Retinal pigment epithelial cell (primary cell): ENCODE measurements around the gene BCL2L12.

ENCODE experiments used
- DNase-seq: peaks from one replicate; pipeline ENCODE4 v3.0.0-alpha.2; 2010; ENCODE audit warnings: low read depth
- H3K4me3 ChIP-seq: 2 replicates; pipeline ENCODE4 v1.5.1; 2011; ENCODE audit warnings: mild to moderate bottlenecking, low read length, control low read depth, moderate library complexity
- CTCF ChIP-seq: conservative IDR thresholded peaks from 2 replicates; pipeline ENCODE4 v1.5.1; 2011; ENCODE audit warnings: low read depth, low read length, control low read depth, inconsistent platforms

BCL2L12 gene

DNA sequence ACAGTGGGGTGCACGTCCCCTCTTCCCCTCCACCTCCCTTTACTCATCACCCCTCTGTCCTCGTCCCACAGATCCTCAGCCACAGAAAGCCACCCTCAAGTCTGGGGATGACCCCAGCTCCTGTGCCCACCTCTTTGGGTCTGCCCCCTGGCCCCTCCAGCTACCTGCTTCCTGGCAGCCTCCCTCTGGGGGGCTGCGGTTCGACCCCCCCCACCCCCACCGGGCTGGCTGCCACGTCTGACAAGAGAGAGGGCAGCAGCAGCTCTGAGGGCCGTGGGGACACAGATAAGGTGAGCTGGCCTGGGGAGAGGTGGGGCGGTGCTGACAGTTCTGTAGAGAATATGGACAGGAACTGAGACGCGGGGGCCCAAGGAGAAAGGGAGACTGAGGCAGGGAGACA, 11.2 kb upstream of the BCL2L12 start:
- TF ChIP-seq CTCF, result no peak
- no peak for DNase-seq
- H3K4me3 ChIP-seq, result no peak overlapping the region

DNA sequence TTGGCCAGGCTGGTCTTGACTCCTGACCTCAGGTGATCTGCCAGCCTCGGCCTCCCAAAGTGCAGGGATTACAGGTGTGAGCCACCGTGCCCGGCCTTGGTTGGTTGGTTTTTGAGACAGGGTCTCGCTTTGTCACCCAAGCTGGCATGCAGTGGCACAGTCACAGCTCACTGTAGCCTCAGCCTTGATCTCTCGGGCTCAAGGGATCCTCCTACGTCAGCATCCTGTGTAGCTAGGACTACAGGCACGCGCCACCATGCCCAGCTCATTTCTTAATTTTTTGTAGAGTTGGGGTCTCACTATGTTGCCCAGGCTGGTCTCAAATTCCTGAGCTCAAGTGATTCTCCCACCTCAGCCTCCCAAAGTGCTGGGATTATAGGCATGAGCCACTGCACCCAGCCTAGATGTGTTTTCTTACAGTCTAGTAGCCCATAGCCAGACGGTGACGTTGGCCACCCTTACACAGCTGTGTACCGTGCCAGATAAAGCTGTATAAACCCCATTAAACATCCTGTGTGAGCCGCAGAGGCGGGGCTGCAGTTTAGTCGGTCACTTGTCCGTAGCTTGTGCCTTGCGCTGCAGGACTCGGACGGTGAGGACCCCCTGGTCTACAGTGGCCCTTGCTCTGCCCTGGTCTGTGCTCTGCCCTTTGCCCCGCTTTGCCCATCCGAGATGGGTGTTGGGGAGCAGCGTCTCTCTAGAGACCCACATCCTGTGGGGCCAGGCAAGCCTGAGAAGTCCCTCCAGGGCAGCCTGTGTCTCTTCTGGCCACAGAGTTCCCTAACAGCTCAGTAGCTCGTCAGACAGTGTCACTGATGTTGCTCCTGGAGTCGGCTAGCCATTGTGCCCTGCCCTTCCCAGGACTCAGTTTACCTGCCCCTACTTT, 9.9 kb upstream of the BCL2L12 start:
- TF ChIP-seq CTCF, result no peak
- DNase-seq, result no peak
- no peak overlapping the region for H3K4me3 ChIP-seq

DNA sequence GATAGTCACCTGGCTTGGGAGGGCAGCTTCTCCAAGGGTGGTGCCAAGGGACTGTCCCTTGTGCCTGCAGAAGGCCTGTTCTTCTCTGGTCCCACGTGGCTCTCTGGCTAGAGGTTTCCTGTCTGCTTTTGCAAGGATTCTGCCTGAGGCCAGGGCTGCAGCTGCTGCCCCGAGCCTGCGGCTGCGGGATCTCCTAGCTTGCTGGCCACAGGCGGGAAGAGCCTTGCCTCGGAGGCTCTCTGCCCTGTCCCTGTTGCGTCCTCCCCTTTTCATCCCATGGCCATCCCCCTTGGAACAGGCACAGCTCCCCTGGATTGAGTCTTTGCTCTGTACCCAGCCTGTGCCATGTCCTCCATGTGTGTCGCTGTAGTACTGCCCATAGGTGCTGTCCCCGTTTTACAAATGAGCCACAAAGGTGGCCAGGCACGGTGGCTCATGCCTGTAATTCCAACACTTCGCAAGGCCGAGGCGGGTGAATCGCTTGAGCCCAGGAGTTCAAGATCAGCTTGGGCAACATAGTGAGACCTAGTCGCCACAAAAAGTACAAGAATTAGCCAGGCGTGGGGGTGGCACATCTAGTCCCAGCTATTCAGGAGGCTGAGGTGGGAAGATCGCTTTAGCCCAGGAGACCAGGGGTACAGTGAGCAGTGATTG, 9.2 kb upstream of the BCL2L12 start:
- H3K4me3 ChIP-seq, result no peak overlapping the region
- TF ChIP-seq CTCF, result no peak
- no peak for DNase-seq

DNA sequence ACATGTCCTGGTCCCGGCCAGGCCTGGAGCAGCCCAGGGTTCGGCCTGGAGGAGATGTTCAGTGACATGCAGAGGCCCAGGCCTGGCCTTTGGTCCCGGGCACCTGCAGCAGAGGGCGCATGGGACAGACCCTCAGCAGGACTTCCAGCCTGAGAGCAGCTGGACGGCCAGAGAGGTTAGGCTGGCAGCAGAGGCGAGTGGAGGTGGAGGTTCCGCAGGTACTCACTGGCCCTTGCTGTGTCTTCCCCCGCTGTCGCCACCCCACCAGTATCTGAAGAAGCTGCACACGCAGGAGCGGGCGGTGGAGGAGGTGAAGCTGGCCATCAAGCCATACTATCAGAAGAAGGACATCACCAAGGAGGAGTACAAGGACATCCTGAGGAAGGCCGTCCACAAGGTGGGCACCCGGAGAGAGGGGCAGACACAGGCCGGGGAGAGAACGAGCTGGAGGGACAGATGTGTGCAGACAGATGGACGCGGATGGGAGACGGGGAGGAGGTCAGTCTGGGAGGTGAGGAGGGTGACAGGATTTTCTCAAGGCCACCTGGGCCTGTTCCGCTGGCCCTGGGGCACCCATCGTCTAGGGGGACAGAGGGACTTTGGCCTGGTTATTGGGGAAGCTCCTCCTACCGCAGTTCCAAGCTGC, 8.1 kb upstream of the BCL2L12 start:
- DNase-seq, result no peak
- no peak for TF ChIP-seq CTCF
- H3K4me3 ChIP-seq, result no peak overlapping the region

DNA sequence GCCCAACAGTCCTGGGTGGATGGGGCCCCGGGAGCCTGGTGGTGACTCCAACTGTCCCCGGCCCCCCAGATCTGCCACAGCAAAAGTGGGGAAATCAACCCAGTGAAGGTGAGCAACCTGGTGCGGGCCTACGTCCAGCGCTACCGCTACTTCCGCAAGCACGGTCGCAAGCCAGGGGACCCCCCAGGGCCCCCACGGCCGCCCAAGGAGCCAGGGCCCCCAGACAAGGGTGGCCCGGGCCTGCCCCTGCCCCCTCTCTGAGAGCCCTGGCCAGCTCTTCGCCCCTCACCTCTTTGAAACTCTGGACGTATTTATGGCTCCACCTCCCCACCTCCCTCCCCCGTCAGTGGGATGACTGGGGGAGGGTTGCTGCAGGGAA, 7.6 kb upstream of the BCL2L12 start:
- no peak for TF ChIP-seq CTCF
- DNase-seq, result no peak
- no peak overlapping the region for H3K4me3 ChIP-seq

DNA sequence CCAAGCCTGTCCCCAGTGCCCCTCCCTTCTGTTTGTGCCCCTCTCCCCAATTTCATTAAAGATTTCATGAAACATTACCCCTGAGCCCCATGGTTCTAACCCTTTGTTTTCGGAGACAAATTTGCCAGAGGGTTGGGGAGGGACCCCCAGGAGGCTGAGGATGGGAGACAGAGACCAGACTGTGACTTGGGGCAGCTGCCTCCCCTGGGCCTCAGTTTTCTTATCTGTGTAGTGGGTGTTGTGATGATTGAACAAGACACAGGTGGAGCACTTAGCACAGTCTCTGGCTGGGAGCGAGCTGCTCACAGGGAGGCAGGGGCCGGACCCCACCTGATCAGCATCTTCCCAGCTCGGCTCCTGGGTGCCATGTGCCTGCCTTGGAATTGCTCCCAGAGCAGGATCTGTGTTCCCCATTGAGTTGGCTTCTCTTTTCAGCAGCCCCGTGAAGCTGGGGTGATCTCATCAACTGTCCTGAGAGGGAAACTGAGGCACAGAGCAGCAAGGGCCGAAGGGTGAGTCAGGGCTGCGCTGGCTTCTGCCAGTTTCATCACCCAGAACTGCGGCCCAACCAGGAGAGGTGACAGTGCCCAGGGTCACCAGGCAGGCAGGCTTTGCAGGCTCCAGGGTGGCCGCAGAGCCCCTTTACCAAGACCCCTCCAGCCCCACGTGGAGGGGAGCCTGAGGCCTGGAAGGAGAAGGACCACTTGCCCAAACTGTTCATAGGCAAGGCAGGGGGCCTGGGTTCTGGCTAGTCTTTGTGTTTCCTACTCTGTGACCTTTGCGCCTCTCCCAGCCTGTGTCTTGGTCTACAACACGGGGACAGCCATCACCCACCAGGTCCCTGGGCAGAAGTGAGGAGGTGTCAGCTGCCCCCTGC, 6.9 kb upstream of the BCL2L12 start:
- TF ChIP-seq CTCF, result no peak
- no peak for DNase-seq
- H3K4me3 ChIP-seq, result no peak overlapping the region
